ENCODE measurements around the gene TBC1D7.

TBC1D7 gene

GRCh38 chr6:13263669-13264068 is 64.7 kb downstream of the TBC1D7 start:
- no peak for DNase-seq

GRCh38 chr6:13262302-13263230 is 65.8 kb downstream of the TBC1D7 start:
- no peak for DNase-seq

- no peak for DNase-seq
These were observed 66.8 kb downstream of the TBC1D7 start for GRCh38 chr6:13261464-13261994.

DNA sequence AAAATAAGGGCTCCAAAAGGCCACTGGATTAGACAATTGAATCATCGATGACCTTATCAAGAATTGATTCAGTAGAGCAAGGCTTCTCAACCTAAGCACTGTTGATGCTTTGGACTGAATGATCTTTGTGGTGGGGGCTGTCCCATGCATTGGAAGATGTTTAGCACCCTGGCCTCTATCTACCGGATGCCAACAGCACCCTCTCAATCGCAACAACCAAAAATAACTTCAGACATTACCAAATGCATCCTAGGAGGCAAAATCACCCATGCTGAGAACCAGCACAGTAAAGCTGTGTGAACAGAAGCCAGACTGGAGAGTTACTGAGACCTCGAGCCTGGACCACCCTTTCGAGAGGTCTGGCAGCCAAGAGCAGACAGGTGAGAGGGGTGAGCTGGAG is 67.5 kb downstream of the TBC1D7 start:
- no peak for DNase-seq

GRCh38 chr6:13260101-13260598 is 68.2 kb downstream of the TBC1D7 start:
- no peak for DNase-seq

DNA sequence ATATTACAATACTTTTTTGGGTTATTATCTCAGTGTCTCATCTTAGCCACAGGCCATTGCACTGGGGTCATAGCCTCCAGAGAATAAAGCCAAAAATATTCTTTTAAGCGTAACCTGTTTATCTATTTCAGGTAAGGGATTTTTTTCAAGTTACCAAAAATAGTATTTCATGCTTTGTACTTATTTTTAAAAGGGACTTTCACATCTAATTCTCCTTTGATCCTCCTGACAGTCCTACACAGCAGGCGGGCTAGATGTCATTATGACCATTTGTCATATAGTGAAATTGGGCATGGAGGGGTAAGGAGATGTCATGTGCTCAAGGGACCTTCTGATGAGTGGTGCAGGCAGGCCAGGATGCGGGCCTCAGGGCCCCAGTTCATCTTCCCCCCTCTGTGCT is 68.9 kb downstream of the TBC1D7 start:
- no peak for DNase-seq

DNA sequence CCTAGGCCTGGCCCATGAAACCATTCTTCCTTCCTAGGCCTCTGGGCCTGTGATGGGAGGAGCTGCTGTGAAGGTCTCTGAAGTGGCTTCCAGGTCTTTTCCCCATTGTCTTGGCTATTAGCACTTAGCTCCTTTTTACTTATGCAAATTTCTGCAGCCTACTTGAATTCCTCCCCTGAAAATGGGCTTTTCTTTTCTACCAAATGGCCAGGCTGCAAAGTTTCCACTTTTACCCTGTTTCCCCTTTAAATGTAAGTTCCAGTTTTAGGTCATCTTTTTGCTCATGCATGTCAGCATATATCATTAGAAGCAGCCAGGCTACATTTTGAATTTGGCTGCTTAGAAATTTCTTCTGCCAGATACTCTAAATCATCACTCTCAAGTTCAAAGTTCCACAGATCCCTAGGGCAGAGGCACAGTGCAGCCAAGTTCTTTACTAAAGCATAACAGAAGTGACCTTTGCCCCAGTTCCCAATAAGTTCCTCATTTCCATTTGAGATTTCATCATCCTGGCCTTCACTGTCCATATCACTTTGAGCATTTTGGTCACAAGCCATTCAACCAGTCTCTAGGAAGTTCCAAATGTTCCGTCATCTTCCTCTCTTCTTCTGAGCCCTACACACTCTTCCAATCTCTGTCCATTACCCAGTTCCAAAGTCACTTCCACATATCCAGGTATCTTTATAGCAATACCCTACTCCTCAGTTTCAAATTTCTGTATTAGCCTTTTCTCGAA is 71.9 kb downstream of the TBC1D7 start:
- no peak for DNase-seq
